H1 (cell line): ENCODE measurements around the gene SCYL1. TPM values are rescaled to one million over a fixed set of nuclear protein-coding genes. Genes with fewer than 3 reads are reported as not detected.

Source experiments
- ATF3 ChIP-seq: IDR thresholded peaks from 2 replicates; pipeline ENCODE4 v1.6.1; 2011; ENCODE audit warnings: low read depth, mild to moderate bottlenecking, low read length; ENCODE audit not compliant: insufficient read depth
- MAFK ChIP-seq: IDR thresholded peaks from 2 replicates; pipeline ENCODE4 v1.6.1; 2012; ENCODE audit warnings: low read depth, mild to moderate bottlenecking, improper control_type of control experiment, low read length
- NRF1 ChIP-seq: IDR thresholded peaks from 2 replicates; pipeline ENCODE4 v1.6.1; 2011; ENCODE audit warnings: mild to moderate bottlenecking, low read depth, low read length, improper control_type of control experiment
- SAP30 ChIP-seq: fragments of 300-600 bp; sonication (generic); IDR thresholded peaks from 2 replicates; pipeline ENCODE4 v1.7.1; 2012; ENCODE audit warnings: low read length, moderate library complexity, mild to moderate bottlenecking, inconsistent platforms; ENCODE audit not compliant: insufficient read depth, insufficient replicate concordance
- SIRT6 ChIP-seq: IDR thresholded peaks from one replicate; pipeline ENCODE4 v1.7.1; 2012; ENCODE audit warnings: low read length, inconsistent platforms
- SRF ChIP-seq: IDR thresholded peaks from 2 replicates; pipeline ENCODE4 v1.6.1; 2011; ENCODE audit warnings: mild to moderate bottlenecking, low read depth, low read length, moderate library complexity
- polyA plus RNA-seq, 7 experiments: library from polyadenylated mRNA; depleted of rRNA in 3 of 7; stranded (reverse) in 5 of 7; unstranded in 2 of 7; fragments of >200 nt in 5 of 7; fragments of 200-250 nt in 2 of 7; gene quantifications; 1 replicate in 5 of 7; 2 replicates in 1 of 7; 4 replicates in 1 of 7; pipeline versions ENCODE4 v1.2.1 to v1.2.3, GENCODE V29; 2011 to 2013; ENCODE audit warnings: missing spikeins in 2 of 7, mixed read lengths in 2 of 7
- total RNA-seq: library from RNA; stranded (reverse); fragmentation: NEBNext Ultra II Directional; extraction: Animal tissue kit (Norgen Biotek cat#: 25700); gene quantifications from 2 replicates; pipeline ENCODE4 v1.2.1, GENCODE V29; 2021

SCYL1 gene
- total and polyA plus RNA-seq, 2 of the 8 experiments (the other 6 are each of a cell fraction or from before 2014, with no cell fraction given), result 59.8 to 77.7 TPM

- TF ChIP-seq SIRT6 (no peak), SAP30 (no peak), NRF1 (no peak), SRF (no peak), MAFK (no peak), ATF3 (no peak)
Observed at GRCh38 chr11:65554057-65554818, 29.4 kb downstream of the SCYL1 start (continued).
